HG03060 (cell line): ENCODE results near the gene LETM1.

Experiments
- ATAC-seq: cut with Tn5 transposase; IDR thresholded peaks from one replicate; pipeline ENCODE4 v1.9.1; 2021; ENCODE audit warnings: low read depth, moderate number of reproducible peaks; ENCODE audit not compliant: unreplicated experiment

The LETM1 gene

DNA sequence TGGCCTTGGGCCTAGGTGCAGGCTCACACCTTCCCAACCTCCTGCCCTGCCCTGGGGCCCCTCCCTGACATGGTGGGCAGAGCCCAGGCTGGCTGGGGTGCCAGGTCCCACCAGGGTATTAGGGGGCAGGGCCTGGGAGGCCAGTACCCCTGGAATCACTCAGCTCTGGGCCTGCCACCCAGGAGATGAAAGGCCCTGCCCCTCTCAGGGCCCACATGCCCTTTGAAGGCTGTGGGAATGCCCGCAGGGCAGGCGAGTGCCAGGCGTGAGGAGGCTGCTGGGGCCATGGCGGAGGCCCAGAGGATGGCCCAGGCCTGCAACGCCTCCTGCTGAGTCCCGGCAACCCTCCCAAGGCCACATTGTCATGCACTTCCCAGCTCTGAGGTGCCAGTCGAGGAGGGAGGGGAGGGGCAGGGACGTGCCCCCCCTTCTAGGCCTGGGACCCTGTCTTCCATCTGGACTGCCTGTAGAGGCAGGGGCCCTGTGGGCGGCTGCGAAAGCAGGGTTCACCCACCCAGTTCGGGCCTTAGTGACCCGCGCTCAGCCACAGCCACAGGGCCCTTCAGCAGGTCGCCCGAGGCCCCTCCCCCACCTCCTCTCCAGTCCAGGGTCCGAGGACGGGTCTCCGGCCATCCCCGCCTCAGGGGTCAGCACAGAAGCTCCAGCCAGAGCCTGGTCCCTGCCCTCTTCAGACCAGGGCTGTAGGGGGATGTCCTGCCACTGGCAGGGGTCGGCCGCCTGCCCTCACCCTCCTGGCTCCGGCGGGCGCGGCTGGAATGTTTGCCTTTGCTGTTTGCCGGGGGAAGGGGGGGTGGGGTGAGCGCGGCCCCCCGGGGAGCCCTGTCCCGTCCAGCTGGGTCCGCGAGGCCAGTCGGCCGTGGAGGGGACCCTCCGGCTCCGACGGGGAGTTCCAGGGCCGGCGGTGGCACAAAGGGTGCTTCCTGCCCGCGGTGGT, 89.6 kb downstream of the LETM1 start:
- no peak for ATAC-seq

DNA sequence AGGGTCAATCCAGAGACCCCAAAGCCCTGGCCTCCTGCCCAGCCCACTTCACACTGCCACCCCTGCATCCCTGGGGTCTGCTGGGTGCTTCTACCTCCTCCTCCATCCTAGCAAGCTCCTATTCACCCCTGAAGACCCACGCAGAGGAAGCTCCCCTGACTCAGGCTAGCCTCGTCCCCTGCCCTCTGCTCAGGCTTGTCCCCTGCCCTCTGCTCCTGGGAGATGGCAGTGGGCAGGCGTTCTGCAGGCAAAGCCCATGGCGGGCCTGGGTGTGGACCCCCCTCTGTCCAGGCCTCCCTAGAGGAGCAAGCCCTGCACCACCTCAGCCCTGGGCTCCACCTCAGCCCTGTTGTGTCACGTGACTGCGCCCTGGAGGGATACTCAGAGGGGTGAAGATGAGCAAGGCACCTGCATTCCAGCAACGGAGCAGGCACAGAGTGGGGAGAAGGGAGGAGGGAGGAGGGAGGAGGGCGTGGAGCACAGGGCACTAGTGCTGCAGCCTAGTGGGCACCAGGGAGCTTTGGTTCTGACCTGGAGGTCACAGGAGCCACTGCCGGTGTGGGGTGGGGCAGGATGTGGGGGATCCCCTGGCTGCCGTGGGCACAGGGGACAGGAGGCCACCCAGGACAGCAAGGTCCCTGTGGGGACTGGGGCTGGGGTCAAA, 90.4 kb downstream of the LETM1 start:
- ATAC-seq = no peak

DNA sequence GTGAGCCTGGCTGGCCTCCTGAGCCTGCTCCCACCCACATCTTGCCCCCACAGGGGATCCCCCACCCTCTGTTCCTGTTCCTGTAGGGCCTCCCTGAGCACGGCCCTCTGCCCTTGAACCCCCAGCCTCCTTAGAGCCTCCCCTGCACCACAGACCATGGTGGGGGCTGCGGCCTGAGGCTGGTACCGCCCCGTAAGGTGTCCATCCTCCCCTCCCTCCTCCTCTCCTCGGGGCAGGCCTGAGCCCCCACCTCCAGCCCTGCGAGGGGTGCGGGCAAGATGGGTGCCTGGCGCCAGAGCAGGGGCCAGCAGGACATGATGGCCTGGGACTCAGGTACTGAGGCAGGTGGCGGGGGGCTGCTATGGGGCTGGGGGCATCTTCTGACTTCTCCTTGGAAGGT, 91.3 kb downstream of the LETM1 start:
- no peak for ATAC-seq

DNA sequence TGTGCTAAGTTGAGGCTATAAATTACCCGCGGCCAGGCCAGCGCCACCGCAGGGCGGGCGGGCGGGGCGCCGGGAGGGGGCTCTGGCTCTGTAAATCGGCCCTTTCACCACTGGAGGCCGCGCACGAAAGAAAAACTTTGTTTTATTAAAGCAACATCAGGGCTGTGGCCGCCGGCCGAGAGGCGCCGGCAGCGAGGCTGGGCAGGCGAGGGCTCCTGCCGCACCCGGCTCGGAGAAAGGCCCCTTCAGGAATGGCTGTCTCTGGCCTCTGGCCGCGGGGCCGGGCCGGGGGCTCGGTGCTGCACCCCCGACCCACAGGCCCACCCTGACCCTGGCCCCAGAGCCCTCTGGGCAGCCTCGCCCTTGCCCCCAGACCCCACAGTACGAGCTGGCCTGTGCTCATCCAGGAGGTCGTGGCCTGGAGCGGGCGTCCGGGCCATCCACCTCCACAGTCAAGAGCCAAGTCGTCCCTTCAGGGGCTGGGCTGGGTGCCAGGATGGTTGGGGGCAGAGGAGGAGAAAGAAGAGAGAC, 92.3 kb downstream of the LETM1 start:
- no peak for ATAC-seq

DNA sequence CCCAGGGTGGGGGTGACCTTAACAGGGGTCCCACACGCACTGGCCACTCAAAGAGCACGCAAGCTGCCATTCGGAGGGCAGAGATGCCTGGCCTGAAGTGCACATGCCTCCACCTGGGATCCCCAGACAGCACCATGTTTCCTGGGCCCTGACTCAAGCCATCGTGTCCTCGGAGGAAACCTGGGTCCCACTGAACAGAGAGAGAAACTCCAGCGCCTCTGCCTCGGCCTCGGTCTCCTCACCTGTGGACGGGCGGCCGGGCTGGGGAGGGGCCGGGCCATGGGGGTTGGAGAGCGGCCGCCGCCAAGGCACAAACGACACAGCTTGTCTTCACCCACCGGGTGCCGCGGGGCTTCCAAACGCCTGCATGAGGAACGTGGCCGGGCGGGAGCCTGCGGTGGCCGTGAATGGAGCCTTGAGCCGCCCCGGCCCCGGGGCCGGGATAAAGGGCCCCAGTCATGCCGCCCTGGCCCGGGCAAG, 92.8 kb downstream of the LETM1 start:
- ATAC-seq = no peak

DNA sequence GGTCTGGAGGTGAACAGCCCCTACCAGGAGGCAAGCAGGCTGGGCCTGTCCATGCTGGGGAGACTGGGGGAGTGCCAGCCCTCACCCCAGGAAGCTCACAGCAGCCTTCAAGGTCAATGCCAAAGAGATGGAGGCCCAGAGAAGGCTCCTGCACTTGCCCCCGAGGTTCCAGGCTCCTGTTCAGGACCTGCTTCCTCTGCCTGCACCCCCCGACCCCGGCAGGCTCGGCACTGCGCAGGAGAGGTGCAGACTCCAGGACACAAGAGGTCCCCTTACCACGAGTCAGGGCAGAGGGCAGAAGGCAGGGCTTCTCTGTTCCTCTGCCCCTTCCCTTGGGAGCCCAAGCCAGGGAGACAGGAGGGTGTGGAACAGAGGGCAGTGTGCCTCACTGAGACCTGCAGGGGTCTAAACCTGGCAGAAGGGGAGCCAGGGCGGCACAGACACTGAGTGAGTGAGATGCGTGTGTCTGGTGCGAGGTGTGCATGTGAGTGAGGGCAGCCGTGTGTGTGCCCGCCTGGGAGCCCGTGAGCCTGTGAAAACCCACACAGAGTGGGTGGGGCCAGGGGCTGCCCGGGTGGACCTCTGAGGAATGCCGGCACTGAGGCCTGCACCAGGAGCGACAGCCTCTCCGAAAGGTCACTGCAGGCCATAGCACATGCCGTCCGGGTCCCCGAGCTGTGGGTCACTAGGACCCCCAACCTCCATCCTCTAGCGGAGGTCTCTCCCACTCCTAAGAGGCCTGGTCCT, 93.5 kb downstream of the LETM1 start:
- no peak for ATAC-seq
